D721Med (cell line): ENCODE data around the gene B4GALT3.
"Not testable (repeated sequence)": the region's sequence is repeated elsewhere in the genome, so short reads cannot be mapped to it uniquely, and the experiment has no call there.

ENCODE experiments used
- DNase-seq: peaks from one replicate; pipeline ENCODE4 v3.0.0; 2011; ENCODE audit warnings: low spot score; ENCODE audit not compliant: insufficient read length
- FAIRE-seq: peaks from 2 replicates; lab custom pipeline; 2011; peaks lifted over from hg19 to GRCh38; lab: Jason Lieb, UNC
- CTCF ChIP-seq: IDR thresholded peaks from 2 replicates; pipeline ENCODE4 v1.5.1; 2012; ENCODE audit warnings: mild to moderate bottlenecking, control low read depth; ENCODE audit not compliant: insufficient read depth; ENCODE audit errors: missing control alignments

Gene B4GALT3

DNA sequence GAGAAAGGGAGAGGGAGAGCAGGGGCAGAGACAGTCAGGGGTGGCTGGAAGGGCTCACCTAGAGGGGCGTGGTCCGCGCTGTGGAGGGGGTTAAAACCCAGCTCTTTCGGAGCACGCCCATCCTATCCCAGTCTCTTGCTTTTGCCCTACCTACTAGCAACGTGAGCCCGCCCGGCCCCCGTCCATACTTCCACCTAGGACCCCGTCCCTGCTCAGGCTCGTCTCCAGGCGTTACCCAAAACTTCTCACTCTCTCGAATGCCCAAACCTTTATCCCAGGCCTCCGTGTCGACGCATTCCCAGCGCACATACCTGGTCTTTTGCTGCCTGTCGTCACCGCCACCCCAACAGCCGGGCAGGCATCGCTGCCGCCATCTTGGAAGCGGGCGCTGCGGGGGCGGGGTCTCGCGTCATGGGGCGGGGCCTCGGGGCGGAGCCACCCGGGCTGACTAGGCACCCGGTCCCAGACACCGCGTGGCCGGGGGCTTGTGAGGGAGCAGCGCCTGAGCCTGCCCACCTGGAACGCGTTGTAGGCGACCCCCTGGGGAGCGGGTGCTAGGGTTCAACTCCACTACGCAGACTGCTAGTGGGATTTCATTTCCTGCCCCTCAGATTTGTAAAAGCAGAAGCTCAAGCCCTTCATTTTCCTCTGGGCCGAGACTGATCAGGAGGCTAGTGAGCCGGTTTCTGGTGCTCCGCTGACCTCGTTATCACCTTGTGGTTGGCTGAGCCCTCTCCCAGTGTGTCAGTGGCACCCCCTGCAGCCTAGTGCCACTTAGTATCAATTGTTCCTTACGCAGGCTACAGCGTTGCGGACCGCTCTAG, at the start of gene B4GALT3:
Gene B4GALT3, minus strand, starts transcription at position 396 of the 824 bp plus-strand sequence. CDS start 1,447 bp downstream, outside the sequence.
- FAIRE-seq (no peak), DNase-seq (peak; percentile 100)
- TF ChIP-seq CTCF: peak; percentile 31

GRCh38 chr1:161226759-161227158, 49.5 kb upstream of the B4GALT3 start:
- no peak for TF ChIP-seq CTCF
- FAIRE-seq (no peak), DNase-seq (no peak)

DNA sequence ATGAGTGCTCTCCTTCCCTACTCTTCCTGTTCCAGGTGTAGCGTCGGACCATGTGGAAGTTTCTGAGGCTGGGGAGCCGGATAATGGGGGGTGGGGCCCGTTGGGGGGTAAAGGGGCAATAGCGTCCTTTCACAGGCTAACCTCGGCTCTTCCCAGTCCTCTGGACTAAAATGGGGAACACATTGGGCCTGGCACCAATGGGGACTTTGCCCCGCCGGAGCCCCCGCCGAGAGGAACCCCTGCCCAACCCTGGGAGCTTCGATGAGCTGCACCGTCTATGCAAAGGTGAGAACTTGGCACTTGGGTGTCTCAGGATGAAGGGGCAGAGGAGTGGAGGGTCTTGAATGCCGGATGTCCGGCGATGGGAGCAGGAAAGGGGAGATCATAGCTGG, 49.0 kb upstream of the B4GALT3 start:
- DNase-seq: no peak
- FAIRE-seq: no peak

GRCh38 chr1:161225534-161226319, 48.4 kb upstream of the B4GALT3 start, which contains the start of gene TOMM40L:
Gene TOMM40L, plus strand, starts transcription at chr1:161226060. Its CDS starts 430 bp downstream, at chr1:161226490.
- peak; percentile 94 for FAIRE-seq
- DNase-seq: peak; percentile 87

More for the DNA sequence above, 49.0 kb upstream of the B4GALT3 start:
- TF ChIP-seq CTCF: no peak

GRCh38 chr1:161225178-161225533, 47.8 kb upstream of the B4GALT3 start:
- FAIRE-seq (no peak), DNase-seq (no peak)
- no peak for TF ChIP-seq CTCF

More at GRCh38 chr1:161225534-161226319, 48.4 kb upstream of the B4GALT3 start, which contains the start of gene TOMM40L:
- peak; percentile 84 for TF ChIP-seq CTCF

GRCh38 chr1:161224695-161225087, 47.4 kb upstream of the B4GALT3 start:
- DNase-seq, FAIRE-seq: not testable (repeated sequence)

- DNase-seq: no peak
- FAIRE-seq: no peak
- no peak for TF ChIP-seq CTCF
Observed at GRCh38 chr1:161223805-161224694, 46.7 kb upstream of the B4GALT3 start.
